CD14-positive monocyte (primary cell): ENCODE measurements around the gene SF1. TPM values are rescaled to one million over a fixed set of nuclear protein-coding genes. Genes with fewer than 3 reads are reported as not detected.
A peak's percentile ranks its signal among the peaks of the same experiment; 100 is the strongest.

Experiments
- DNase-seq, 3 donors: peaks; one replicate each; pipeline ENCODE4 v3.0.0-alpha.2; 2011 to 2022
- H2AFZ ChIP-seq: 2 replicates; pipeline ENCODE4 v1.6.0; 2012; ENCODE audit warnings: mild to moderate bottlenecking, low read depth, low read length, inconsistent platforms; ENCODE audit not compliant: insufficient read depth, poor library complexity, severe bottlenecking
- H3K27ac ChIP-seq, 2 donors: 1 replicate in 1 of 2; 2 replicates in 1 of 2; pipeline ENCODE4 v1.5.1; 2012 to 2013; ENCODE audit warnings: low read length in 2 of 2, control low read depth in 1 of 2, inconsistent platforms in 1 of 2, low read depth in 1 of 2, mild to moderate bottlenecking in 1 of 2
- H3K27me3 ChIP-seq, 2 donors: one replicate each; pipeline versions ENCODE4 v1.6.0 to v1.6.1; 2011 to 2013; ENCODE audit warnings: low read length in 2 of 2; ENCODE audit not compliant: control insufficient read depth in 2 of 2, insufficient read depth in 2 of 2
- H3K36me3 ChIP-seq, 2 donors: replicated peaks in 1 of 2; 1 replicate in 1 of 2; 2 replicates in 1 of 2; pipeline versions ENCODE4 v1.5.1 to v1.6.1; 2012 to 2013; ENCODE audit warnings: low read length in 2 of 2, control low read depth in 1 of 2, inconsistent platforms in 1 of 2, mild to moderate bottlenecking in 1 of 2; ENCODE audit not compliant: insufficient read depth in 2 of 2, control insufficient read depth in 1 of 2
- H3K4me1 ChIP-seq, 2 donors: 1 replicate in 1 of 2; 2 replicates in 1 of 2; pipeline versions ENCODE4 v1.5.1 to v1.6.1; 2012 to 2013; ENCODE audit warnings: low read length in 2 of 2, control low read depth in 1 of 2, inconsistent platforms in 1 of 2, mild to moderate bottlenecking in 1 of 2, moderate library complexity in 1 of 2; ENCODE audit not compliant: insufficient read depth in 2 of 2, control insufficient read depth in 1 of 2
- H3K4me2 ChIP-seq: replicated peaks from 2 replicates; pipeline ENCODE3; 2012; ENCODE audit warnings: low read length, moderate library complexity, mild to moderate bottlenecking; ENCODE audit not compliant: poor library complexity, severe bottlenecking; ENCODE audit errors: extremely low read depth
- H3K4me3 ChIP-seq, 3 experiments: fragments of 200-600 bp in 1 of 3; sonication (generic) in 1 of 3; replicated peaks in 1 of 3; 1 replicate in 2 of 3; 2 replicates in 1 of 3; pipeline ENCODE4 v1.5.1; 2011 to 2013; ENCODE audit warnings: low read length in 3 of 3, mild to moderate bottlenecking in 3 of 3, control low read depth in 2 of 3, low read depth in 2 of 3, inconsistent platforms in 1 of 3, moderate library complexity in 1 of 3
- H3K79me2 ChIP-seq: 2 replicates; pipeline ENCODE4 v1.6.0; 2012; ENCODE audit warnings: mild to moderate bottlenecking, control low read depth, inconsistent platforms, low read length, moderate library complexity; ENCODE audit not compliant: insufficient read depth
- H3K9ac ChIP-seq: 2 replicates; pipeline ENCODE4 v1.6.0; 2017; ENCODE audit warnings: low read length, mild to moderate bottlenecking; ENCODE audit not compliant: insufficient read depth, poor library complexity, severe bottlenecking
- H3K9me3 ChIP-seq, 2 donors: replicated peaks in 1 of 2; 1 replicate in 1 of 2; 2 replicates in 1 of 2; pipeline versions ENCODE4 v1.5.1 to v1.6.1; 2012 to 2013; ENCODE audit warnings: low read length in 2 of 2, control low read depth in 1 of 2; ENCODE audit not compliant: control insufficient read depth in 1 of 2, insufficient read depth in 1 of 2
- H4K20me1 ChIP-seq: 2 replicates; pipeline ENCODE4 v1.6.0; 2012; ENCODE audit warnings: mild to moderate bottlenecking, low read length, control low read depth, moderate library complexity; ENCODE audit not compliant: insufficient read depth
- H3K27ac Mint-ChIP-seq, 7 donors: one replicate each; pipeline ENCODE4 v1.8.0; 2020; ENCODE audit warnings: mild to moderate bottlenecking in 7 of 7, mixed read lengths in 7 of 7, moderate library complexity in 6 of 7, inconsistent platforms in 2 of 7
- H3K27me3 Mint-ChIP-seq, 3 donors: one replicate each; pipeline ENCODE4 v1.8.0; 2021 to 2022; ENCODE audit warnings: low read depth in 3 of 3, mild to moderate bottlenecking in 3 of 3, mixed read lengths in 3 of 3, moderate library complexity in 3 of 3, inconsistent platforms in 1 of 3
- H3K36me3 Mint-ChIP-seq, 2 donors: one replicate each; pipeline ENCODE4 v1.8.0; 2020; ENCODE audit warnings: mixed read lengths in 2 of 2, inconsistent platforms in 1 of 2, mild to moderate bottlenecking in 1 of 2
- H3K4me1 Mint-ChIP-seq: one replicate; pipeline ENCODE4 v1.8.0; 2020; ENCODE audit warnings: mild to moderate bottlenecking, mixed read lengths
- H3K4me3 Mint-ChIP-seq, 2 donors: one replicate each; pipeline ENCODE4 v1.8.0; 2020; ENCODE audit warnings: mild to moderate bottlenecking in 2 of 2, mixed read lengths in 2 of 2, moderate library complexity in 1 of 2
- H3K9me3 Mint-ChIP-seq, 7 donors: one replicate each; pipeline ENCODE4 v1.8.0; 2020 to 2022; ENCODE audit warnings: mixed read lengths in 7 of 7, mild to moderate bottlenecking in 6 of 7, moderate library complexity in 6 of 7, inconsistent platforms in 2 of 7
- CTCF ChIP-seq: fragments of 200-600 bp; IDR thresholded peaks from one replicate; pipeline ENCODE4 v1.8.0; 2022; ENCODE audit warnings: antibody characterized with exemption, mild to moderate bottlenecking
- WGBS: methylation state at CpG from one replicate; pipeline ENCODE4 v1.1.5; 2013; ENCODE audit warnings: missing lambda C conversion rate; ENCODE audit not compliant: insufficient coverage; 5-methylcytosine and 5-hydroxymethylcytosine counted together
- intact Hi-C, 2 donors: fragments of 100-400 bp; cut with micrococcal nuclease; formaldehyde crosslinking; loops; one replicate each; pipeline versions ENCODE4 v1.15.0 to v1.15.1; 2023
- polyA plus RNA-seq, 3 donors: library from polyadenylated mRNA; depleted of rRNA in 1 of 3; unstranded in 2 of 3; stranded (reverse) in 1 of 3; fragments of 300-500 nt in 2 of 3; fragments of >200 nt in 1 of 3; fragmentation: Illumina TruSeq in 2 of 3; gene quantifications; 1 replicate in 2 of 3; 2 replicates in 1 of 3; pipeline ENCODE4 v1.2.3, GENCODE V29; 2012 to 2021

SF1 gene
- polyA plus RNA-seq, 3 donors = 31.6 to 302 (median 47.7) TPM

- peaks cover 0 to 3% (median under 1%) of the 10 kb centered on the region in 3 donors for H3K27me3 Mint-ChIP-seq
- TF ChIP-seq CTCF = no peak
- Histone ChIP-seq H4K20me1 (no peaks in the 10 kb centered on the region), H3K27ac (peak within 1 kb of the TSS; percentile 80 to 84), H3K9me3 (no peaks in the 10 kb centered on the region), H3K4me3 (peak within 1 kb of the TSS; percentile 78 to 94 (median 82)), H3K27me3 (no peaks in the 10 kb centered on the region), H3K36me3 (peaks cover 13 to 52% of the 10 kb centered on the region in 2 donors), H3K4me2 (peak within 1 kb of the TSS; percentile 86), H3K79me2 (peaks cover 6% of the 10 kb centered on the region), H3K4me1 (peaks cover 29 to 42% of the 10 kb centered on the region in 2 donors), H3K9ac (peak within 1 kb of the TSS; percentile 43), H2AFZ (peak within 1 kb of the TSS; percentile 78)
- H3K9me3 Mint-ChIP-seq = no peaks in the 10 kb centered on the region
- 0% methylated on average over 37 of the region's 58 CpGs for WGBS
- peaks cover 49% of the 10 kb centered on the region for H3K4me1 Mint-ChIP-seq
- peak within 1 kb of the TSS; percentile 92 to 98 (median 95) for H3K27ac Mint-ChIP-seq
- DNase-seq = peak; percentile 58 to 81 (median 79)
- intact Hi-C loops = no loop called here
- H3K4me3 Mint-ChIP-seq = peak within 1 kb of the TSS; percentile 87
- H3K36me3 Mint-ChIP-seq = peaks cover 31 to 43% of the 10 kb centered on the region in 2 donors
These were observed 25.0 kb upstream of the SF1 start, which contains the start of gene MAP4K2 for GRCh38 chr11:64803158-64803845. MAP4K2 (minus strand) TSS chr11:64803214; CDS start chr11:64803149, 65 bp downstream.

- Histone ChIP-seq H3K4me2 (peak overlapping the region; percentile 86), H3K4me1 (peaks cover 29 to 42% of the 10 kb centered on the region in 2 donors), H3K27me3 (no peaks in the 10 kb centered on the region), H4K20me1 (no peaks in the 10 kb centered on the region), H2AFZ (peak overlapping the region; percentile 62), H3K79me2 (peaks cover 6% of the 10 kb centered on the region), H3K9ac (peak overlapping the region; percentile 43), H3K36me3 (peaks cover 13 to 48% of the 10 kb centered on the region in 2 donors), H3K9me3 (no peaks in the 10 kb centered on the region), H3K27ac (peak overlapping the region in 1 of 2 donors; percentile 25), H3K4me3 (peak overlapping the region; percentile 48 to 94 (median 65))
- TF ChIP-seq CTCF = no peak
- Mint-ChIP-seq H3K4me1 (peaks cover 46% of the 10 kb centered on the region), H3K9me3 (peaks cover 0 to 3% (median 0%) of the 10 kb centered on the region in 7 donors), H3K4me3 (peak overlapping the region; percentile 76 to 82), H3K27ac (peak overlapping the region in 3 of 7 donors; percentile 9 to 78 (median 46)), H3K36me3 (peaks cover 28 to 43% of the 10 kb centered on the region in 2 donors), H3K27me3 (peaks cover 0 to 3% (median 0%) of the 10 kb centered on the region in 3 donors)
- peak in 1 of 3 donors; percentile 12 for DNase-seq
- WGBS = 2% methylated on average over 52 of the region's 54 CpGs
- intact Hi-C loops = no loop called here
These were observed 24.2 kb upstream of the SF1 start for GRCh38 chr11:64802370-64803157.
